ENCODE measurements around the gene TENM3. TPM values are rescaled to one million over a fixed set of nuclear protein-coding genes. Genes with fewer than 3 reads are reported as not detected.

The TENM3 gene
- total and polyA plus RNA-seq, 2 donors (not counting 3 experiments of a cell fraction or from before 2014, with no cell fraction given), result 3.2 to 6.2 TPM

DNA sequence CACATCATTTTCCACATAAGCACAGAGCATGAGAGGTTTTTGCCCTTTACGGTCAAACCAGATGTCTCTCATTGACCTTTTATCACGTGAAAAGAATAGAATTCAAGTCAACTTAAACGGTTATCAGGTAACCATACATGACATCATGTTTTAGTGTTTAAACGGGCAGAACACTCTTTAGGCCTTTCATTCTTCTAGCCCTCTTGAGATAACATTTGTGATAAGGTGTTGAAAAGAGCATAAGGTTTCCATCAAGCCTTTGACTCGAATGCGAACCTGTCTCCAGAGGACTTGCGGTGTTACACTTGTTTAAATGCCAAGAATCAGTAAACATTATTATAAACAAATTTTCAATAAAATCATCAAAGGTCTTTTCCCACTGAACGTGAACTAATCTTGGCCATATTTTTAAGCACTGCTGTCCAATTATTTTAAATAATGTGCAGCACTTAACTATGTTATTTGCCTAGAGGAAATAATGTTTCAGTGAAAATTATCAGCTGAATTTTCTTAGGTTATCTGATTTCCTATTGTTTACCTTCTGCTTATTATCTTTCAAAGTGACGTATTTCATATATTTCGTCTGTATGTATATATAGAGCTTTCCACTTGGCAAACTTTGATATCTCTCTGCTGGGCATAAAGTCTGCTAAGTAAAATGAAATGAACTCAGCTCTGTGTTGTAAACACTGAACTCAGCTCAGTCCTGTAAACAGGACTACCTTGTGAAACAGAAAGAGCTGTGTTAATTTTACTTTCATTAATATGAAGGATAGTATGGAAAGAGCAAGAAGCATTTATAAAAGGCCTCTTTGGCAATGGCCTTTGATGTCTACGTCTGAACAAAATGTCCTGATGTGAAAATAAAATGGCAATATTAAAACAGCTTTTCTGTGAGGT, 33.3 kb downstream of the TENM3 start:
- TF ChIP-seq MYC (IDR thresholded peaks at IDR 0.05; ENCODE audit: low read depth, low read length) (no peak), FOS (IDR thresholded peaks at IDR 0.05; ENCODE audit: borderline replicate concordance, insufficient read depth, low read length) (no peak), JUN (IDR thresholded peaks at IDR 0.05; ENCODE audit: borderline replicate concordance, insufficient read depth, insufficient read length, low read depth) (no peak), POLR2A (IDR thresholded peaks at IDR 0.05; ENCODE audit: low read depth, low read length) (no peak), POLR2AphosphoS5 (IDR thresholded peaks at IDR 0.05; ENCODE audit: insufficient read depth, low read depth, low read length) (no peak), GATA2 (IDR thresholded peaks at IDR 0.05; ENCODE audit: insufficient read depth, insufficient read length, low read depth, low read length) (no peak), EZH2 (IDR thresholded peaks at IDR 0.05; ENCODE audit: borderline replicate concordance, low read depth, low read length, severe bottlenecking) (no peak)
- TF ChIP-seq, protein P1, sequence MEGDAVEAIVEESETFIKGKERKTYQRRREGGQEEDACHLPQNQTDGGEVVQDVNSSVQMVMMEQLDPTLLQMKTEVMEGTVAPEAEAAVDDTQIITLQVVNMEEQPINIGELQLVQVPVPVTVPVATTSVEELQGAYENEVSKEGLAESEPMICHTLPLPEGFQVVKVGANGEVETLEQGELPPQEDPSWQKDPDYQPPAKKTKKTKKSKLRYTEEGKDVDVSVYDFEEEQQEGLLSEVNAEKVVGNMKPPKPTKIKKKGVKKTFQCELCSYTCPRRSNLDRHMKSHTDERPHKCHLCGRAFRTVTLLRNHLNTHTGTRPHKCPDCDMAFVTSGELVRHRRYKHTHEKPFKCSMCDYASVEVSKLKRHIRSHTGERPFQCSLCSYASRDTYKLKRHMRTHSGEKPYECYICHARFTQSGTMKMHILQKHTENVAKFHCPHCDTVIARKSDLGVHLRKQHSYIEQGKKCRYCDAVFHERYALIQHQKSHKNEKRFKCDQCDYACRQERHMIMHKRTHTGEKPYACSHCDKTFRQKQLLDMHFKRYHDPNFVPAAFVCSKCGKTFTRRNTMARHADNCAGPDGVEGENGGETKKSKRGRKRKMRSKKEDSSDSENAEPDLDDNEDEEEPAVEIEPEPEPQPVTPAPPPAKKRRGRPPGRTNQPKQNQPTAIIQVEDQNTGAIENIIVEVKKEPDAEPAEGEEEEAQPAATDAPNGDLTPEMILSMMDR (IDR thresholded peaks at IDR 0.05; ENCODE audit: extremely low read depth in 1 of 2, insufficient read depth in 1 of 2, low read depth in 1 of 2, low read length in 2 of 2), result no peak
- TF ChIP-seq, protein P2, sequence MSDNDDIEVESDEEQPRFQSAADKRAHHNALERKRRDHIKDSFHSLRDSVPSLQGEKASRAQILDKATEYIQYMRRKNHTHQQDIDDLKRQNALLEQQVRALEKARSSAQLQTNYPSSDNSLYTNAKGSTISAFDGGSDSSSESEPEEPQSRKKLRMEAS (IDR thresholded peaks at IDR 0.05; ENCODE audit: insufficient read depth, insufficient read length), result no peak
- Histone ChIP-seq H3K27ac (ENCODE audit: insufficient read depth, low read depth, low read length) (no peak overlapping the region), H3K9ac (replicated peaks; ENCODE audit: extremely low read depth, insufficient read depth, low read length) (no peak overlapping the region), H2AFZ (ENCODE audit: low read depth, low read length) (no peak overlapping the region), H3K4me1 (ENCODE audit: control insufficient read depth, extremely low read depth, insufficient read depth, low read length) (no peaks in the 10 kb centered on the region), H3K79me2 (ENCODE audit: control insufficient read depth, insufficient read depth, low read length) (no peaks in the 10 kb centered on the region), H3K4me2 (ENCODE audit: insufficient read depth, low read length) (no peak overlapping the region), H3K9me3 (replicated peaks; ENCODE audit: control insufficient read depth, insufficient read depth, low read length) (peaks cover 2% of the 10 kb centered on the region), H3K4me3 (replicated peaks in 1 of 3; ENCODE audit: insufficient read depth in 1 of 3, low read depth in 1 of 3, low read length in 3 of 3) (no peak overlapping the region), H3K9me1 (replicated peaks; ENCODE audit: control insufficient read depth, extremely low read depth, insufficient read depth, low read length) (no peaks in the 10 kb centered on the region), H4K20me1 (replicated peaks; ENCODE audit: control insufficient read depth, extremely low read depth, insufficient read depth, low read length) (no peaks in the 10 kb centered on the region), H3K36me3 (ENCODE audit: control insufficient read depth in 2 of 2, extremely low read depth in 1 of 2, insufficient read depth in 2 of 2, low read length in 2 of 2) (no peaks in the 10 kb centered on the region), H3K27me3 (ENCODE audit: control insufficient read depth in 2 of 2, insufficient read depth in 2 of 2, low read length in 2 of 2) (no peaks in the 10 kb centered on the region)
- no peak for FAIRE-seq
- POLR2A ChIA-PET, result no interaction called here
- intact Hi-C loops (cut with micrococcal nuclease), result no loop called here
- dilution Hi-C loops (cut with MboI; ENCODE audit: extremely low pct_ligation_motif_present, low sequenced_read_pairs), result no loop called here
- CTCF ChIA-PET, result no interaction called here
- no peak for DNase-seq (ENCODE audit: low read depth, low spot score)
- no TSS peak for BruUV-seq (replicated peaks)
